NCI-H2196 (cell line): ENCODE measurements around the gene CTRB2.
"Not testable (repeated sequence)": the region's sequence is repeated elsewhere in the genome, so short reads cannot be mapped to it uniquely, and the experiment has no call there.

ENCODE experiments used
- DNase-seq: peaks from one replicate; lab custom pipeline; 2025; ENCODE audit not compliant: unreplicated experiment; lab: John Stamatoyannopoulos, UW

CTRB2 gene

GRCh38 chr16:75227361-75228142, 20.6 kb upstream of the CTRB2 start:
- no peak for DNase-seq

- no peak for DNase-seq
Observed at GRCh38 chr16:75226550-75227360, 19.8 kb upstream of the CTRB2 start.

- no peak for DNase-seq
Observed at GRCh38 chr16:75225678-75226515, 18.9 kb upstream of the CTRB2 start.

DNA sequence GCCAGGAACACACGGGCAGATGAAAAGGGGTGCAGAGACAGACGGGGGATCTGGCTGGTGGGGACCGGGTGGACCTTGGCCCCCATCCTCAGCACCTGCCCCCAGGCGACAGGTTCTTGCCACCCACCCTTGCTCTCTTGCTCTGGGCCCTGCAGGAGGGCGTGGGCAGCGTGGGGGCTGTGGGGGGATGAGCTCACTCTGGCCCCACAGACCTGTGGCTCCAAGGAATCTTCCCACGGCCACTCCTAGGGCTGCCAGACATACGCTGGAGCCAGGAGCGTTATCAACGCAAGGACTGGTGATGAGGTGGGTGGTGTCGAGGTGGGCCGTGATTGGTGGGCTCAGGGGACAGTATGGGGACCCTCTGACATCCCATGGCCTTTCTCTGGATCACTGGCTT, 18.1 kb upstream of the CTRB2 start:
- DNase-seq: no peak

DNA sequence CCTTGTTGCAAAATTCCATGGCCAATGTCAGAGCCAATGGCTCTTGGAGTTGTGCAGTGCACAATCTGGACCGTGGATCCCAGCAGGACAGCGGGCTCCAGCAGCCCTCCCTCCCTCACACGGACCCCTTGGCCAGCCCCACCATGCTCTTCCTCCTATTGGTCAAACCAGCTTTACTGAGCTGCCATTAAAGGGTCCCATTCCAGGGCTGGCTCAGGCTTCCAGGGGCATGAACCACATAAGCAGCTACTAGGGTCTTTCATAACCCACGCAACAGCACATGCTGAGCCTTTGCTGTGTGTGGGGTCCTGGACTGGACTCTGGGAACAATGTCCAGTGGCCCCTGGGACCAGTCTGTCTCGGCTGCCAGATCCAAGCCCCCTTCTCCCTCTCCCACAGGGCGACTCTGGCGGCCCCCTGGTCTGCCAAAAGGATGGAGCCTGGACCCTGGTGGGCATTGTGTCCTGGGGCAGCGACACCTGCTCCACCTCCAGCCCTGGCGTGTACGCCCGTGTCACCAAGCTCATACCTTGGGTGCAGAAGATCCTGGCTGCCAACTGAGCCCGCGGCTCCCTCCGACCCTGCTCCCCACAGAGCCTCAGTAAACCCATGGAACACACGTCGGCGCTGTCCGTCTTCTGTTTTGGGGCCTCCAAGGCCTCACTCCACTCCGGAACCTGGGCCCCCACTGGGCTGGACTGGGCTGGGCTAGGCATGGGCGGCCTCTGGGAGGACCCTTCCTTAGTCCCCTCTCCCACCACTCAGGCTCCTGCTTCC, 17.5 kb upstream of the CTRB2 start:
- no peak for DNase-seq

DNA sequence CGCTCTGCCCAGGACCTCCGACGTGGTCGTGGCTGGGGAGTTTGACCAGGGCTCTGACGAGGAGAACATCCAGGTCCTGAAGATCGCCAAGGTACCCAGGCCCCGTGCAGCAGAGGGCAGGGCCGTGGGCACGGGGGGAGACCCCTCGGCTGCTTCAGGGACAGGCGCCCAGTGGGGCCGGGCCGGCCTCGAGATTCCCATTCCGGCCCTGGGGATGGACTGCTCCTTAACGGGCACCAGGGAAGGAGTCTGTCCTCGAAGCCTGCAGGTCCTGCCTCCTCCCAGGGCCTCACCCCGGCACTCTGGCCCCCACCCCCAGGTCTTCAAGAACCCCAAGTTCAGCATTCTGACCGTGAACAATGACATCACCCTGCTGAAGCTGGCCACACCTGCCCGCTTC, 16.2 kb upstream of the CTRB2 start:
- DNase-seq: not testable (repeated sequence)

DNA sequence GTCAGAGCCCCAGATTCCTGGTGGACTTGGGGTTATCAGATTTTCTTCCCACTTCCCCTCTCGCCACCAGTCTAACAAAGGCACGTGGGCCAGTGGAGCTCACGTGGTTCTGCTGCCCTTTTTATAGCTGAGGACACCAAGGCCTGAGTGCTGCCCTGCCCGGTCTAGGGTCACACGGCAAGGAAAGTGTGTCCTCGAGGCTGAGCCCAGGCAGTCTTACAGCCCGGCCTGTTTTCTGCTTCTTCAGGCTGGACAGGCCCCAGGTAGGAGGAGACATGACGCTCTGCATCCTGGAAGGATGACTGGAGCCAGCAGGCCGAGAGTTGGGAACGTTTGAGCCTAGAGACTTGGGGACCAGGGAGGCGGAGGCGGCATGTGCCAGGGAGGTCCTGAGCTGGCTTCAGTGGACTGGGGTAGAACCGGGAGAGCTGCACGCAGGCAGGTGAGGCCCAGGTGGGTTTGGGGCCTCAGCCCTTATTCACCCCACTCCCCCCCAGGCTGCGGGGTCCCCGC, 15.4 kb upstream of the CTRB2 start:
- DNase-seq: no peak

GRCh38 chr16:75219838-75220237, 12.9 kb upstream of the CTRB2 start:
- no peak for DNase-seq

DNA sequence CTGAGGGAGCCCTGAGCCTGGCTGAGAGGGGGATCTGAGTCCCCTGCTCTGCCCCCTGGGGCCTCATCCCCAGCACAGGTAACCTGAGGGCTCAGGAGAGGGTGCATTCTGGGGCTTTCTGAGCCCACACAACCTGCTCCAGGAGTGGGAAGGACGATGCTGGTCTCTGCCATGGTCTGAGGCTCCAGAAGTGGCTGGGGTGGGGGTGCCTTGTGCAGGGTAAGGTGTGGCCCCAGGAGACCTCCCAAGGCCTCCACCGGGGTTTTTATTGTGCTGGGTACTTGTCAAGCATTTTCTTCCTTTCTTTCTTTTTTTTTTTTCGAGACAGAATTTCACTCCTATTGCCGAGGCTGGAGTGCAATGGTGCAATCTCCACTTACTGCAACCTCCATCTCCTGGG, 12.1 kb upstream of the CTRB2 start:
- no peak for DNase-seq

GRCh38 chr16:75218256-75219076, 11.5 kb upstream of the CTRB2 start, which contains the start of gene CTRB1:
Gene CTRB1 (plus strand): TSS chr16:75218988. CDS start chr16:75219008, 20 bp downstream.
- no peak for DNase-seq

GRCh38 chr16:75217389-75217851, 10.5 kb upstream of the CTRB2 start:
- no peak for DNase-seq

DNA sequence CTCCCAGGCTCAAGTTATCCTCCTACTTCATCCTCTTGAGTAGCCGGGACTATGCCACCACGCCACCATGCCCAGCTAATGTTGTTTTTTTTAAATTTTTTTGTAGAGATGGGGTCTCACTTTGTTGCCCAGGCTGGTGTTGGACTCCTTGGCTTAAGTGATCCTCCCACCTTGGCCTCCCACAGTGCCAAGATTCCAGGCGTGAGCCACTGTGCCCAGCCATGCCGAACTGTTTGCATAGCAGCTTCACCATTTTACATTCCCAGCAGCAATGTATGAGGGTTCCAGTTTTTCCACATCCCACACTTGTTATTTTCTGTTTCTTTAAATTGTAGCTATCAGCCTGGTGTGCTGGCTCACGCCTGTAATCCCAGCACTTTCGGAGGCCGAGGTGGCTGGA, 9.6 kb upstream of the CTRB2 start:
- DNase-seq: no peak

DNA sequence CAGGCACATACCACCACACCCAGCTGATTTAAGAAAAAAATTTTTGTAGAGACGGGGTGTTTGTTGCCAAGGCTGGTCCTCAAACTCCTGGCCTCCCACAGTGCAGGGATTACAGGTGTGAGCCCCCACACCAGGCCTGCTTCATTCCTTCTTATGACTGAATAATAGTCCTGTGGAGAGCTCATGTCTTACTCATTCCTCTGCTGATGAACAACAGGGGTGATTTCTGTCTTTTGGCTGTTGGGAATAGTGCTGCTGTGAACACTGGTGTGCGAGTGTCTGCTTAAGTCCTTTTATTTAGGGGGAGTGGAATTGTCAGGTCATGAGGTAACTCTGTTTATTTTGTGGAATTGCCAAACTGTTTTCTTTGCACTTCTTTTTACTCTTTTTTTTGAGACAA, 9.2 kb upstream of the CTRB2 start:
- no peak for DNase-seq

GRCh38 chr16:75211286-75211685, 4.3 kb upstream of the CTRB2 start:
- DNase-seq: not testable (repeated sequence)

DNA sequence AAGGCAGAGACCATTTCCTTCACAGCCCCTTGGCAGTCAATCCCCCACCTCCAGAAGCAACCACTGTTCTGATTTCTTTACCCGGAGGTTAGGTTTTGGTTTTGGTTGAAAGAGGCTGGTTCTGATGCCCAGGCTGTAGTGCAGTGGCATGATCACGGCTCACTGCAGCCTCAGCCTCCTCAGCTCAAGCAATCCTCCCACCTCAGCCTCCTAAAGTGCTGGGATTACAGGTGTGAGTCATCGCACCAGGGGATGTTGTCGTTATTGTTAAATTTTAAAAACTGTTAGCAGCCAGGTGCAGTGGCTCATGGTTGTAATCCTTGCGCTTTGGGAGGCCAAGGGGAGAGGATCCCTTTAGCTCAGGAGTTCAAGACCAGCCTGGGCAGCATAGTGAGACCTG, 3.0 kb upstream of the CTRB2 start:
- no peak for DNase-seq

GRCh38 chr16:75209514-75209913, 2.6 kb upstream of the CTRB2 start:
- not testable (repeated sequence) for DNase-seq

DNA sequence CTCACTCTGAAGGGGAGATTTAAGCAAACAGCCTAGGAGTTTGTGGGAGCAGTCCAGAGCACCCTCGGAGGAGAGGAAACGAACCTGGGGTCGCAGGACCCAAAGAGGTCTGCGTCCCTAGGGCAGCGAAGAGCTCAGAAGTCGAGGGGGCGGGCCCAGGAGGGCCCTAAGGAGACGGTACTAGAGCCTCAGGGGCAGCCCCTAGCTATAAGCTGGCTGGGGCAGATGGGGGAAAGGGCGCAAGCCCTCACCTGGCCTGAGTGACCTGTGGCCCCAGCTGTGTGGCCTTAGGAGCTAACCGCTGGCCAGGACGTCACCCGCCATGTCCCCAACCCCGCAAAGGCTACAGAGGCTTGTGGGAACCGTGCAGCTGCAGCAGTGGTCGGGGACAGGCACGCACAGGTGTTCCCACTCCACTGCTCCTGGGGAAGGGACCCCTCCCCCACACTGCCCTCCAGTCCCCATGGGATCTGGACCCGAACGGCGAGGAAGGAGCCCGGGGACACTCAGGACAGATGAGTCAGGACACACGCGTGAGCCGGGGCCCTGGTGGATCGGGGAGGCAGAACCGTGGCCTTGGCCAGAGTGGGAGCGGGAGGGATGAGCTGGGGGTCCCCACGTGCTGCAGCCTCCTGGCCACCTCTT, 2.0 kb upstream of the CTRB2 start:
- DNase-seq: no peak

DNA sequence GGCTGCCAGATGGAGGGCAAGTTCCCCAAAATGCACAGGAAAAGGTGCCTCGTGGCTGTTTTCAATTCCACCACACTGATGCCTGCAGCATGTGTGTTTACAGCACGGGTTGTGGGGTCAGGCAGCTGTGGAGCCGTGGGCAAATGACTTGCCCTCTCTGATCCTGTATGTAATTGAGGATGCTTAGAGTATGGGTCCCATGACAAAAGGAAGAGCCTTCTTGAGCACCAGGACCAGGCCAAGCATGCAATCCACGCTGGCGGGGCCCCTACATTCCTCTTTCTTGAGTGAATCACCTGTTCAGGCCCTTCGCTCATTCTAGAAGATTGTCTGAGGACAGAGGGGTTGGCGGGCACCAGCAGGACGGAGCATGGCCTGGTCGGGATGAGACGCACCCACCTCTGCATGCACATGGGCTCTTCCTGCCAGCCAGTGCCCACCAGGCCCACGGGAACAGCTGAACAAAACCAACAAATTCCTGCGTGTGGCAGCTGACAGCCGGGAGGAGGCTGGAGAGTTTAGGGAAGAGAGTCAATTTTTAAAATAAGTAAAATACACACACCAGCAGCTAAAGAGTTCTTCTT, 1.4 kb upstream of the CTRB2 start:
- no peak for DNase-seq

DNA sequence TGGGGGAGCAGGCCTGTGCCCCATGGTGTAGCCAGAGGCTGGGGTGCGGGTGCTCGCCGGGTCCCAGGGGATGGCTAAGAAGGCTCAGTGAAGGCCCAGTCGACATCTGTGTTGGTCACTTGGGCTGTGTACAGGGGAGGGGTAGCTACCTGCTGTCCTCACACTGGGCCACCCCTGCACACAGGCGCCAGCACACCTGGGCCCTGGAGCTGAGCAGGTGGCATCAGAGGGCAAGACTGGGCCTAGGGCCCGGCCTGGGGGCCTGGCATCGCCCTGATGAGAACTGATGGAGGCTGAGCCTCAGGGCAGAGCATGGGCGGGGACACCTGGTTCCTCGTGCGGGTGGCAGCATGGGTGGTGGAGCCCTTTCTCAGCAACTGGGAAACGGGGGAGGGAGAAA, 870 bp upstream of the CTRB2 start:
- DNase-seq: no peak
